ENCODE data around the gene ZFYVE28. TPM values are rescaled to one million over a fixed set of nuclear protein-coding genes. Genes with fewer than 3 reads are reported as not detected.

Gene ZFYVE28
- total and polyA plus RNA-seq, 2 of the 8 experiments (the other 6 are each of a cell fraction or from before 2014, with no cell fraction given), result 1.7 to 4.9 TPM

- no peak for TF ChIP-seq PHF8 (conservative IDR thresholded peaks at IDR 0.05; ENCODE audit: low read depth, low read length)
- no peak for TF ChIP-seq SUZ12 (IDR thresholded peaks at IDR 0.05; ENCODE audit: low read length)
- TF ChIP-seq CTBP2 (IDR thresholded peaks at IDR 0.05; ENCODE audit: borderline replicate concordance, insufficient read depth, insufficient read length, low read length), result no peak
- no peak for TF ChIP-seq BRCA1 (IDR thresholded peaks at IDR 0.05; ENCODE audit: low read depth, low read length)
- TF ChIP-seq SIX5 (IDR thresholded peaks at IDR 0.05; ENCODE audit: low read depth, low read length), result no peak
- no peak for TF ChIP-seq ZNF274 (IDR thresholded peaks at IDR 0.05; ENCODE audit: borderline replicate concordance, extremely low read depth, low read length)
- TF ChIP-seq TEAD4 (IDR thresholded peaks at IDR 0.05; ENCODE audit: low read depth, low read length), result no peak
Observed at GRCh38 chr4:2304877-2305561, 113.4 kb downstream of the ZFYVE28 start (continued).

Data from H1 (cell line).